WTC11 (cell line): Measurements from ENCODE around the gene NNT. TPM values are rescaled to one million over a fixed set of nuclear protein-coding genes. Genes with fewer than 3 reads are reported as not detected.

Experiments used
- ATAC-seq: fragments of 200-7000 bp; cut with Tn5 transposase; 2 replicates; pipeline ENCODE4 v1.10.0; 2021; ENCODE audit warnings: mild to moderate bottlenecking, moderate library complexity
- CTCF ChIA-PET: fragments of 300-600 bp; sonication (Branson Sonifier 250); formaldehyde crosslinking; loops from one replicate; lab custom pipeline; 2021; ENCODE audit warnings: antibody characterized with exemption; lab: Charles Lee
- POLR2A ChIA-PET: fragments of 350-600 bp; sonication (Branson Sonifier 250); formaldehyde crosslinking; loops from one replicate; lab custom pipeline; 2021; ENCODE audit warnings: antibody characterized with exemption; lab: Charles Lee
- DNase-seq: peaks from one replicate; pipeline ENCODE4 v3.0.0; 2021; ENCODE audit warnings: low spot score
- H3K27ac Mint-ChIP-seq: 2 replicates; pipeline ENCODE4 v1.8.0; 2021; ENCODE audit warnings: mixed read lengths
- H3K27me3 Mint-ChIP-seq: 2 replicates; pipeline ENCODE4 v1.8.0; 2021; ENCODE audit warnings: low read depth, mild to moderate bottlenecking, moderate library complexity, mixed read lengths
- H3K36me3 Mint-ChIP-seq: 2 replicates; pipeline ENCODE4 v1.8.0; 2021; ENCODE audit warnings: mixed read lengths
- H3K4me1 Mint-ChIP-seq: 2 replicates; pipeline ENCODE4 v1.8.0; 2022; ENCODE audit warnings: mixed read lengths
- H3K4me3 Mint-ChIP-seq: 2 replicates; pipeline ENCODE4 v1.8.0; 2021; ENCODE audit warnings: mild to moderate bottlenecking, moderate library complexity, mixed read lengths
- H3K9me3 Mint-ChIP-seq: 2 replicates; pipeline ENCODE4 v1.8.0; 2021; ENCODE audit warnings: mixed read lengths
- AFF4 ChIP-seq: sonication (generic); formaldehyde crosslinking; IDR thresholded peaks from 2 replicates; pipeline ENCODE4 v1.8.1; 2023; ENCODE audit warnings: mild to moderate bottlenecking, missing genetic modification reagents, borderline replicate concordance
- ARID4B ChIP-seq: sonication (generic); formaldehyde crosslinking; IDR thresholded peaks from 2 replicates; pipeline ENCODE4 v1.8.0; 2023; ENCODE audit warnings: missing genetic modification reagents, mild to moderate bottlenecking, borderline replicate concordance
- ATF1 ChIP-seq: sonication (generic); formaldehyde crosslinking; IDR thresholded peaks from 2 replicates; pipeline ENCODE4 v1.8.1; 2023; ENCODE audit warnings: mild to moderate bottlenecking, moderate library complexity, missing genetic modification reagents
- CBFB ChIP-seq: sonication (generic); formaldehyde crosslinking; IDR thresholded peaks from 2 replicates; pipeline ENCODE4 v1.8.1; 2022; ENCODE audit warnings: mild to moderate bottlenecking, low read depth, missing genetic modification reagents
- CTCF ChIP-seq: fragments of 200-600 bp; IDR thresholded peaks from 2 replicates; pipeline ENCODE4 v1.8.0; 2022; ENCODE audit warnings: antibody characterized with exemption
- ERG ChIP-seq: fragments of 250-450 bp; sonication (Bioruptor Pico); IDR thresholded peaks from 2 replicates; pipeline ENCODE4 v1.8.0; 2021; ENCODE audit warnings: mild to moderate bottlenecking
- FOXP4 ChIP-seq: sonication (generic); formaldehyde crosslinking; IDR thresholded peaks from 2 replicates; pipeline ENCODE4 v1.8.0; 2022; ENCODE audit warnings: mild to moderate bottlenecking, missing genetic modification reagents
- IRF2 ChIP-seq: sonication (generic); formaldehyde crosslinking; IDR thresholded peaks from 2 replicates; pipeline ENCODE4 v1.8.0; 2022; ENCODE audit warnings: low read depth, missing genetic modification reagents, borderline replicate concordance
- JAZF1 ChIP-seq: fragments of 250-450 bp; sonication (Bioruptor Pico); IDR thresholded peaks from 2 replicates; pipeline ENCODE4 v1.9.0; 2021; ENCODE audit warnings: moderate library complexity, mild to moderate bottlenecking, inconsistent platforms
- JUN ChIP-seq: sonication (generic); formaldehyde crosslinking; IDR thresholded peaks from 2 replicates; pipeline ENCODE4 v1.8.0; 2023; ENCODE audit warnings: mild to moderate bottlenecking, missing genetic modification reagents
- KAT7 ChIP-seq: sonication (generic); formaldehyde crosslinking; IDR thresholded peaks from 2 replicates; pipeline ENCODE4 v1.8.1; 2023; ENCODE audit warnings: missing genetic modification reagents, mild to moderate bottlenecking, borderline replicate concordance
- NR2C2 ChIP-seq: sonication (generic); formaldehyde crosslinking; IDR thresholded peaks from 2 replicates; pipeline ENCODE4 v1.8.0; 2022; ENCODE audit warnings: mild to moderate bottlenecking, missing genetic modification reagents
- SMAD3 ChIP-seq: sonication (generic); formaldehyde crosslinking; IDR thresholded peaks from 2 replicates; pipeline ENCODE4 v1.8.0; 2022; ENCODE audit warnings: missing genetic modification reagents, mild to moderate bottlenecking, borderline replicate concordance
- SOX15 ChIP-seq: fragments of 250-450 bp; sonication (Bioruptor Pico); IDR thresholded peaks from 2 replicates; pipeline ENCODE4 v1.9.0; 2021; ENCODE audit warnings: mild to moderate bottlenecking
- ZNF219 ChIP-seq: sonication (generic); formaldehyde crosslinking; IDR thresholded peaks from 2 replicates; pipeline ENCODE4 v1.8.0; 2023; ENCODE audit warnings: missing genetic modification reagents, mild to moderate bottlenecking, borderline replicate concordance
- ZNF425 ChIP-seq: fragments of 250-450 bp; sonication (Bioruptor Pico); conservative IDR thresholded peaks from 2 replicates; pipeline ENCODE4 v1.9.0; 2021; ENCODE audit warnings: mild to moderate bottlenecking
- total RNA-seq: library from RNA; stranded (reverse); gene quantifications from 3 replicates; pipeline ENCODE4 v1.2.3, GENCODE V29; 2021

Gene NNT
- total RNA-seq, 1 experiment from 2014 or later = 37.6 TPM

GRCh38 chr5:43646992-43647391, 44.0 kb downstream of the NNT start (continued):
- TF ChIP-seq CTCF (no peak), NR2C2 (CRISPR knock-in tag) (no peak), JUN (CRISPR knock-in tag) (no peak), ZNF425 (CRISPR knock-in tag) (no peak), SMAD3 (CRISPR knock-in tag) (no peak), SOX15 (CRISPR knock-in tag) (no peak), KAT7 (no peak)
- TF ChIP-seq, all 79 proteins: peak for 0

GRCh38 chr5:43647789-43648188, 44.8 kb downstream of the NNT start:
- Mint-ChIP-seq H3K36me3 (peaks cover 6% of the 10 kb centered on the region), H3K9me3 (no peaks in the 10 kb centered on the region), H3K27ac (no peak overlapping the region), H3K4me1 (no peaks in the 10 kb centered on the region), H3K27me3 (no peaks in the 10 kb centered on the region), H3K4me3 (no peak overlapping the region)
- ATAC-seq (no peak), DNase-seq (no peak)
- ChIA-PET CTCF (interaction anchor here (3.2 kb wide), 1 partner anchor 16 kb away, joined by 13 read pairs; no protein-coding TSS in a partner anchor), POLR2A (no interaction called here)
- no peak for TF ChIP-seq JUN (CRISPR knock-in tag)
- TF ChIP-seq ERG (CRISPR knock-in tag) = no peak
- TF ChIP-seq JAZF1 (CRISPR knock-in tag) = no peak
- TF ChIP-seq FOXP4 (CRISPR knock-in tag) = no peak
- no peak for TF ChIP-seq ZNF219
- no peak for TF ChIP-seq ATF1 (CRISPR knock-in tag)
- TF ChIP-seq IRF2 (CRISPR knock-in tag) = no peak
- TF ChIP-seq ARID4B = no peak
- TF ChIP-seq CBFB (CRISPR knock-in tag) = no peak
- TF ChIP-seq AFF4 = no peak
